HL-60 (cell line): ENCODE results near the gene OR8B4.

Experiments used
- POLR2AphosphoS5 ChIP-seq: IDR thresholded peaks from 2 replicates; pipeline ENCODE4 v1.6.1; 2012; ENCODE audit warnings: low read depth
- TF ChIP-seq, protein P1 (sequence below): IDR thresholded peaks from one replicate; pipeline ENCODE4 v1.5.1; 2011; ENCODE audit warnings: low read length, control low read depth, inconsistent platforms; ENCODE audit not compliant: insufficient read depth

DNA sequence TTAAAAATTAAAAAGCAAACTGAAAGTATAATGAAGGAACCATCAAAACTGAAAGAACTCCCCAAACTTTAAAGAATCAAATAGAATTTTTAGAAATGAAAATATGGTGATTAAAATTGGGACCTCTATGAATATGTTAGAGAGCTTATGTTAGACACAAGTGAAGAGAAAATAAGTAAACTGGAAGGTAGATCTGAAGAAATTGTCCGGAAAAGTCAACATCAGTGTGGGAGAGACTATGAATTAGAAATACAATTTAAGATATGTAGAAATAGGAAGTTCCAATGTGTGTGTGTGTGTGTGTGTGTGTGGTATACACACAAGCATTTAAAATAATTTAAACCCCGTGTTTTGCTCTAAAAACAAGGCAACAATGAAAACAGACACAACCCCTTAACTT, 4.9 kb upstream of the OR8B4 start:
- TF ChIP-seq POLR2AphosphoS5 = no peak
- TF ChIP-seq, protein P1, sequence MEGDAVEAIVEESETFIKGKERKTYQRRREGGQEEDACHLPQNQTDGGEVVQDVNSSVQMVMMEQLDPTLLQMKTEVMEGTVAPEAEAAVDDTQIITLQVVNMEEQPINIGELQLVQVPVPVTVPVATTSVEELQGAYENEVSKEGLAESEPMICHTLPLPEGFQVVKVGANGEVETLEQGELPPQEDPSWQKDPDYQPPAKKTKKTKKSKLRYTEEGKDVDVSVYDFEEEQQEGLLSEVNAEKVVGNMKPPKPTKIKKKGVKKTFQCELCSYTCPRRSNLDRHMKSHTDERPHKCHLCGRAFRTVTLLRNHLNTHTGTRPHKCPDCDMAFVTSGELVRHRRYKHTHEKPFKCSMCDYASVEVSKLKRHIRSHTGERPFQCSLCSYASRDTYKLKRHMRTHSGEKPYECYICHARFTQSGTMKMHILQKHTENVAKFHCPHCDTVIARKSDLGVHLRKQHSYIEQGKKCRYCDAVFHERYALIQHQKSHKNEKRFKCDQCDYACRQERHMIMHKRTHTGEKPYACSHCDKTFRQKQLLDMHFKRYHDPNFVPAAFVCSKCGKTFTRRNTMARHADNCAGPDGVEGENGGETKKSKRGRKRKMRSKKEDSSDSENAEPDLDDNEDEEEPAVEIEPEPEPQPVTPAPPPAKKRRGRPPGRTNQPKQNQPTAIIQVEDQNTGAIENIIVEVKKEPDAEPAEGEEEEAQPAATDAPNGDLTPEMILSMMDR = no peak
